GM19025 (cell line): Measurements from ENCODE around the gene CREG2.
"Not testable (repeated sequence)": the region's sequence is repeated elsewhere in the genome, so short reads cannot be mapped to it uniquely, and the experiment has no call there.

Experiments
- ATAC-seq: cut with Tn5 transposase; IDR thresholded peaks from one replicate; pipeline ENCODE4 v1.9.1; 2021; ENCODE audit warnings: mild to moderate bottlenecking, low read depth, moderate library complexity; ENCODE audit not compliant: unreplicated experiment

The CREG2 gene

GRCh38 chr2:101375653-101376052 is 11.7 kb downstream of the CREG2 start:
- ATAC-seq = no peak

DNA sequence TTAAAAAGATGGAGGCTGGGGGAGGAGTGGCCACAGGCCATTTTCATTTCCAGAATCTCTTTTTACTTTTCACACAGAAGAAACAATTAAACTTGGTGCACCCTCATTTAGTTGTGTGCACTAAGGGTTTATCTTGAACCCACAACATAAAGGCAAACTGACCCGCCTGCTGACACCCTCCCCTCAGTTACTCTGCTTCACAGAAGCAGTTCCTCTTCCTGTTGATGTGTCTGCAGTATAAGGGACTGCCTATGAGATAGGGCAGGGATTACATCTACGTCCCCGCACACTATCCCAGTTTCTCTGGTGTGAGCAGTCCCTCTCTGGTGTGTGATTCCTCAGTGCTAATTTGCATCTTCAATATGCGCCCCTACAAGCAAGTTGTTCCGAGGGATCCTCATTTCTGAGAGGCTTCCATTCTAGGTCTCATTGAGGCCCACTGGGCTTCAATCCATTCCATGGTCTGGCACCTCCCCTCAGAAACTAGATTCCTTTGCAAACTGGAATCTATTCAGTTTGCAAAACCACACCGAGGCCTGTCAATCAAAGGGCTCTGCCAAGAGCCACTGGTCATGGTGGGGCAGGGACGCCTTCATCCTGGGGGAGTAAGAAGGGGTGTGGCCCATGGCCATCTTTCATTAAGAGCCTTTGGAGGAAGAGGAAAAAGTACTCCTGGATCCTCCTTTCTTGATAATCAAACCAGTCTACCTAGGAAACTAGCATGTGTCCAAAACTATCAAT is 12.3 kb downstream of the CREG2 start:
- no peak for ATAC-seq

GRCh38 chr2:101372792-101373191 is 14.5 kb downstream of the CREG2 start:
- no peak for ATAC-seq

GRCh38 chr2:101371636-101372035 is 15.7 kb downstream of the CREG2 start:
- no peak for ATAC-seq

GRCh38 chr2:101369100-101369499 is 18.2 kb downstream of the CREG2 start:
- no peak for ATAC-seq

GRCh38 chr2:101368376-101368775 is 18.9 kb downstream of the CREG2 start:
- no peak for ATAC-seq

DNA sequence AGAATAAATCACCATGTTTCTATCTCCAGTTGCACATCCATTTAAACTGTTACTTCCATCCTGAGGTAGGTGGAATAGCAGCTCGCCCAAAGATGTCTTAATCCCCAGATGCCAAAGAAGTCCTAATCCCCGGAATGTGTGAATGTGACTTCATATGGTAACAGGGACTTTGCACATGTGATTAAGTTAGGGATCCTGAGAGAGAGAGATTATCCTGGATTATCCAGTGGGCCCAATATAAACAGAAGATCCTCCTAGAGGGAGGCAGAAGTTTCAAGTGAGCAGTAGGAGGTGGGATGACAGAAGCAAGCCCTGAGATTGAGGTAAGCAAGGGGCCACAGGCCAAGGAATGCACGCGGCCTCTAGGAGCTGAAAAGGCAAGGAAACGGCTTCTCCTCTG is 19.8 kb downstream of the CREG2 start:
- no peak for ATAC-seq

- ATAC-seq = no peak
These were observed 22.4 kb downstream of the CREG2 start for GRCh38 chr2:101364878-101365277.

DNA sequence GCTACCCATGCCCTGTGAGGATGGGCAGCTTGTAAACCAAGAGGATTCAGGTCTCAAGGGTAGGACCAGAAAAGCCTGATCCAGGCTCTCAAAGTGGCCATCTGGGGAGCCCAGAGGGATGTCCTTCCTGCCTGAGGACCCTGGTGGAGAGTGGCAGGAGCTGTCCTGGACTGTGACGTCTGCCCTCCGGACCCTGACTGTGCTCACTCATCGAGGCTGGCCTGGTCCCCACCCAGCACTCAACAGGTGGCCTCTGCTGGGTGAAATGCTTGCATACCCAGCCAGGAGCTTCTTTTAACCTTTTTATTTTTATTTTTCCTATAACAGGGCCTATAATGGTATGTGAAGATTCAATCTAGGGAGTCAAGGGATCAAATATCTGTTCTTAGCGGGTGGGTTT is 24.5 kb downstream of the CREG2 start:
- ATAC-seq = no peak

GRCh38 chr2:101362316-101362715 is 25.0 kb downstream of the CREG2 start:
- no peak for ATAC-seq

DNA sequence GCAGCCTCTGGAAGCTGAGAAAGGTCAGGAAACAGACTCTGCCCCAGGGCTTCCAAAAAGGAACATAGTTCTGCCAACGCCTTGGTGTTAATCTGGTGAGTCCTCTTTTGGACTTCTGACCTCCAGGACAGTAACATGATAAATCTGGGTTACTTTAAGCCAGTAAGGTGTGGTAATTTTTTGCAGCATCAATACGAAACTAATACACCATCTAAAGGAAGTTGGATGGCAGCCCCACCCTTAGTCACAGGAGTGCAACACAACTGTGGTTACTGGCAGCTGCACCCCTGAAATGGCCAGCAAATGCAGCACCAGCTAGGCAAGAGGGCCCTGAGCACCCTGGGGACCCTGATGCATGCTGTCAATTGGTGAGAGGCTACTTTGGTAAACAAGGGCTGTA is 25.8 kb downstream of the CREG2 start:
- ATAC-seq = no peak

DNA sequence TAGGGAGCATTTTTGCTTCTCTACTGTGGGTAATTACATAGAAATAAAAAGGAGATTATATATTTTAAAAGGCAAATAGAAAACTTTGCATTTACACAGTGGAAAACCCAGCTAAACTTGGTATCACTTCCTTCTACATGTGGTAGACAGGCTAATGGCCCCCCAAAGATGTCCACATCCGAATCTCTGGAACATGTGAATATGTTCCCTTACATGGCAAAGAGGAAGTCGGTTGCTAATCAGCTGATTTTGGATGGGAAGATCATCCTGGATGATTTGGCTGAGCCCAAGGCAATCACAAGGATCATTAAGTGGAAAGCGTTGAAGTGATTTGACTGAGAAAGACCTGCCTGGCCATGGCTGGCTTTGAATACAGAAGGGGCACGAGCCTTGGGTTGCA is 26.2 kb downstream of the CREG2 start:
- ATAC-seq = no peak

DNA sequence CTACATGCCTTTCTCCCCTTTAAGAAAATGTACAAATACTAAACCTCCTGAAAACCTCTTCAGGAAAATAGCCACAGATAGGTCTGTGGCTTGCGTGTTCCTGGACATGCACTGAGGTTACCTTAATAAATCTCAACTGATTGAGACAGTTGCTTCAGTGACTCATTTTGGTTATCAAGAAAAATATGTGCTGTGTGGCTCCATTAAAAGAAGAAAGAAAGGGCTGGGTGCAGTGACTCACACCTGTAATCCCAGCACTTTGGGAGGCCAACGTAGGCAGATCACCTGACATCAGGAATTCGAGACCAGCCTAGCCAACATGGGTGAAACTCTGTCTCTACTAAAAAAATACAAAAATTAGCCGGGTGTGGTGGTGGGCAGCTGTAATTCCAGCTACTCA is 27.1 kb downstream of the CREG2 start:
- ATAC-seq = no peak

DNA sequence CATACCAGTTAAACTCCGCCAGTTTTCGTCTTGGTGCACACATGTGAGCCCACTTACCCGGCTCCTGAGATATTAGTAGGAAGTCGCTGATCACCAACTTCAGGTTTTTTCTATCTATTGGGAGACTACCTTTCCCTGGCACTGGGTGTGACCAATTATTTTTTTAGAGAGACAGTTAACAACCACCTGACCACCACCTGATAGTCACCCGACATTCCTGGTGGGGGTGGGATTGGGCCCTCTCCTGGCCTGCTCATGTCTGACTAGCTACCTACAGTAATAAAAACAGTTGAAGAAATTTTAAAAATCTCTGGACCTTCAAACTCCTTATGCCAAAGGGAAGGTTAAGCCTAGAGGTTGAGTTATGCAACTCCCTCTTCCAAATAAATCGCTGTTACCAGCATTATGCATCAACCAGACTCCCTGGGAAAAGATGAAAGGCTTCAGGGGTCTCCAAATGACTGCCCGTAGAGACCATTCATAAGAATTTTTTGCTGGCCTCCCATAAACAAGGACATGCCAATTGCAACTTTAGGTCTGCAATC is 27.8 kb downstream of the CREG2 start:
- no peak for ATAC-seq

DNA sequence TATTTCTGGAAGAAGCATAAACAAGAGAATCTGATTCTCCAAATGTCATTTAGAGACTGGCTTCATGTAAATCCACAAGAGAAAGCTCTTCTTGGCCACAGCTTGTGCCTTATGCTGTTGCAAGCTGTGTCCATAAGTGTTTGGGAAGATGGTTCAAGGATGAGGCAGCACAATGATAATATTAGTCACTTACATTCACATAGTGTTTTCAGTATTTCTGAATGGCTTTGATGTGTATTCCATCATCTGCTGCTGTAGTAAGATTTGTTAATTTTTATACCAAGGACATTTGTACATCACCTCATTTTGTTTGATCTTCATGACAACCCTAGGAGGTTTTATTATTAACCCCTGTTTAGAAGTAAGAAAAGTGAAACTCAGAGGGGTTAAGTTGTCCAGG is 29.9 kb downstream of the CREG2 start:
- no peak for ATAC-seq

DNA sequence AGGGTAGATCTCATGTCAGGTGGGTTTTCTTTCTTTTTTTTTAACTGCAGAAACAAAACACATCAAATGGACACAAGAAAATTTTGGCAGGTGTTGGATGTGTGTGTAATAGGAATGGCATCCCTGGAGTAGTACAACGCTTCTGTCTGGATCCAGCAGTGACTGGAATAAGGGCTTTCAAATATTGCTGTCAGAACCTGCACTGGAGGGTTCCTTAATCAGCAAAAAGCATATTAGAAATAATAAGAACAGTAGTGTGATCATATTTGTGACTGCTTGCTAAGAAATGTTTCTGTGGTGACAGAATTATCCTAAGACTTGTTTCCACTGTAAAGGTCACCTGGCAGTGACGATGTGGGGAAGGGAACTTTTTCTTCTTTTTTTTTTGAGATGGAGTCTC is 30.8 kb downstream of the CREG2 start:
- ATAC-seq = no peak

GRCh38 chr2:101356055-101356454 is 31.2 kb downstream of the CREG2 start:
- ATAC-seq = no peak

DNA sequence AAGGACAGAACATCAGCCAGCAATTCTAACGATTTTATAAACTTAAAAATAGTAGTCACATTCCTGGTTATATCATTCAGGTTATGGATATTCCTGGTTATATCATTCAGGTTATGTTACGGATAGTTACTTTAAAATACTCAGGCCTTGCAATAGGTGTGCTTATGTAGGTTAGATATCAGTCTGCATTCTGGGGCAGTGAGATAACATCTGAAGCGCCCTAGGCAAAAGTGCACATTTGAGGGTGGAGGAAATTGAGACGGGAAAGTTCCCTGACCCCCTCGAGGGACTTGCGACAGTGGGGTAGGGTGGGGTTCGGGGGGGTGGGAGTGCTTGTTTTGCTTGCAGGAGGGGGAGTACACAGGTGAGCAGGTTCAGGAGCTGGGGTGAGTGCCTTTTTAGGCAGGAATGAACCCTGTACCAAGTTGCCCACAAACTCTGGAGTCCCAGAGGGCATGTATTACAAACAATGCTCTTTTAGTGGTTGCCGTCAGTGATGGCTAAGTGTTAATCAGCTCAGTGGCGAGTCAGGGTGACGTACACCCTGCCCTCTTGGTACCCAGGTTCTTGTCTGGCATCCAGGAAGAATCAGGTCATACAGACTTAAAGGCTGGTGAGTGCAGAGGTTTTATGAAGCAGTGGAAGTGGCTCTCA is 31.8 kb downstream of the CREG2 start:
- ATAC-seq = no peak

- no peak for ATAC-seq
These were observed 32.6 kb downstream of the CREG2 start for GRCh38 chr2:101354420-101355311.

DNA sequence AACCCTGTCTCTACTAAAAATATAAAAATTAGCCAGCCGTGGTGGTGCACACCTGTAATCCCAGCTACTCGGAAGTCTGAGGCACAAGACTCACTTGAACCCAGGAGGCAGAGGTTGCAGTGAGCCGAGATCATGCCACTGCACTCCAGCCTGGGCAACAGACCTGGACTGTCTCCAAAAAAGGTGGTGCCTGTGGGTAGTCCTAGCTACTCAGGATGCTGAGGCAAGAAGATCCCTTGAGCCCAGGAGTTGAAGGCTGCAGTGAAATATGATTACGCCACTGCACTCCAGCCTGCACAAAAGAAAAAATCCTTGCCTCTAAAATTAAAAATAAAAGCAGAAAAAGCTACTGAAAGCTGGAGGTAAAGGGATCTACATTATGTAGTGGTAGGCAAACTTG is 34.7 kb downstream of the CREG2 start:
- ATAC-seq = not testable (repeated sequence)

DNA sequence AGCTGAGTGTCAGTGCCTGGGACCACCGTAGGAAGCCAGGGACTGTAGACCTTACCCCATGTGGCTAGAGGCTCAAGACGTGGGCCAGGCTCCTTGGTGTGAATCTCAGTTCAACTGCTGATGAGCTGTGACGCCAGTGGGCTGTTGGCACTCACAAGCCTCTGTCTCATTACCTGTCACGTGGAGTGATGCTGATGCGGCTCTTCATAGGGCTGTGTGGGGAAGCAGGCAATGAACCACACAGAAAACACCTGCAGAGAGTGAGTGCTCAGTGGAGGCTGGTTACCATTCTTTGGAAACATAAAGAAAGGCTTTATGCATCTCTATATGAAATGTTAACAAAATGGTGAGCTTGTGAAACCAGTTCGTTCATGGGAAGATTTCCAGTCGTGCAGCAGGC is 36.1 kb downstream of the CREG2 start:
- ATAC-seq = no peak
